Measurements from ENCODE around the gene ZNF516.

DNA sequence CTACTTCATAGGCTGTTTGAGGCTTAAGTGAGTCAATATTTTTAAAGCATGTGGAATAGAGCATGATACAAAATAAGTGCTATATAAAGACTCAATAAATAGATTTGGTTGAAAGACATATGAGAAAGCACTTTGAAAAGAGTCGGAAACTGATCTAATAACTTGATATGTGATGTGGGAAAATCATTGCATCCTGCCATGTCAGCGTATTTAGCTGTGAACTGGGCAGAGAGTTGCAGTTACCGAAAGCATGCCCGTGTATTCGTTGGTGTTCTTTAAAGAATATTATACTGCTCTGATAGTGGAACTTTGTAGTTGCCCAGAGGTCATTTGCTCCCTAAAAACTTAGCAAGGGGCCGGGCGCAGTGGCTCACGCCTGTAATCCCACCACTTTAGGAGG lies 37.8 kb upstream of the ZNF516 start:
- TF ChIP-seq, protein P1, sequence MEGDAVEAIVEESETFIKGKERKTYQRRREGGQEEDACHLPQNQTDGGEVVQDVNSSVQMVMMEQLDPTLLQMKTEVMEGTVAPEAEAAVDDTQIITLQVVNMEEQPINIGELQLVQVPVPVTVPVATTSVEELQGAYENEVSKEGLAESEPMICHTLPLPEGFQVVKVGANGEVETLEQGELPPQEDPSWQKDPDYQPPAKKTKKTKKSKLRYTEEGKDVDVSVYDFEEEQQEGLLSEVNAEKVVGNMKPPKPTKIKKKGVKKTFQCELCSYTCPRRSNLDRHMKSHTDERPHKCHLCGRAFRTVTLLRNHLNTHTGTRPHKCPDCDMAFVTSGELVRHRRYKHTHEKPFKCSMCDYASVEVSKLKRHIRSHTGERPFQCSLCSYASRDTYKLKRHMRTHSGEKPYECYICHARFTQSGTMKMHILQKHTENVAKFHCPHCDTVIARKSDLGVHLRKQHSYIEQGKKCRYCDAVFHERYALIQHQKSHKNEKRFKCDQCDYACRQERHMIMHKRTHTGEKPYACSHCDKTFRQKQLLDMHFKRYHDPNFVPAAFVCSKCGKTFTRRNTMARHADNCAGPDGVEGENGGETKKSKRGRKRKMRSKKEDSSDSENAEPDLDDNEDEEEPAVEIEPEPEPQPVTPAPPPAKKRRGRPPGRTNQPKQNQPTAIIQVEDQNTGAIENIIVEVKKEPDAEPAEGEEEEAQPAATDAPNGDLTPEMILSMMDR (IDR thresholded peaks at IDR 0.05): no peak
- TF ChIP-seq POLR2A (IDR thresholded peaks at IDR 0.05): no peak
